IMR-90 (cell line): ENCODE results near the gene TMPRSS7. TPM values are rescaled to one million over a fixed set of nuclear protein-coding genes. Genes with fewer than 3 reads are reported as not detected.

Experiments used
- ATAC-seq: fragments of 200-7000 bp; cut with Tn5 transposase; 2 replicates; pipeline ENCODE4 v1.9.1; 2020; ENCODE audit warnings: low read depth, mild to moderate bottlenecking, moderate library complexity
- BruUV-seq: library from RNA; stranded (reverse); fragments of 400-500 nt; replicated peaks from 2 replicates; lab custom pipeline; 2021; lab: Mats Ljungman, UMichigan
- CTCF ChIA-PET: fragments of 300-600 bp; formaldehyde crosslinking; extraction: SDS; loops from one replicate; lab custom pipeline; 2021; ENCODE audit warnings: antibody characterized with exemption; lab: Yijun Ruan, JAX
- POLR2A ChIA-PET: fragments of 300-600 bp; sonication (Branson Sonifier 250); formaldehyde crosslinking; loops from one replicate; lab custom pipeline; 2022; ENCODE audit warnings: antibody characterized with exemption; ENCODE audit not compliant: unreplicated experiment; lab: Charles Lee
- DNase-seq: peaks from one replicate; pipeline ENCODE4 v3.0.0; 2013
- H2AFZ ChIP-seq: replicated peaks from 2 replicates; pipeline ENCODE3; 2013; ENCODE audit warnings: low read length, mild to moderate bottlenecking; ENCODE audit not compliant: poor library complexity
- H2AK5ac ChIP-seq: 2 replicates; pipeline ENCODE4 v1.6.1; 2013; ENCODE audit warnings: low read depth, low read length, inconsistent platforms
- H2AK9ac ChIP-seq: replicated peaks from 2 replicates; pipeline ENCODE3; 2013; ENCODE audit warnings: mild to moderate bottlenecking, low read depth, low read length, moderate library complexity; ENCODE audit not compliant: poor library complexity
- H2BK120ac ChIP-seq: 2 replicates; pipeline ENCODE4 v1.6.1; 2013; ENCODE audit warnings: low read depth, low read length, inconsistent platforms
- H2BK15ac ChIP-seq: 3 replicates; pipeline ENCODE4 v1.6.1; 2013; ENCODE audit warnings: low read depth, low read length, inconsistent platforms
- H2BK20ac ChIP-seq: 2 replicates; pipeline ENCODE4 v1.6.1; 2013; ENCODE audit warnings: low read depth, mild to moderate bottlenecking, inconsistent platforms, low read length, moderate library complexity
- H2BK5ac ChIP-seq: 2 replicates; pipeline ENCODE4 v1.6.1; 2013; ENCODE audit warnings: mild to moderate bottlenecking, low read depth, low read length, inconsistent platforms; ENCODE audit not compliant: poor library complexity, severe bottlenecking
- H3K14ac ChIP-seq: replicated peaks from 2 replicates; pipeline ENCODE4 v1.6.1; 2013; ENCODE audit warnings: low read depth, low read length, inconsistent platforms
- H3K18ac ChIP-seq: 2 replicates; pipeline ENCODE4 v1.6.1; 2013; ENCODE audit warnings: low read depth, low read length, control low read depth
- H3K23ac ChIP-seq: 2 replicates; pipeline ENCODE4 v1.6.1; 2013; ENCODE audit warnings: low read depth, low read length, inconsistent platforms
- H3K27ac ChIP-seq: 2 replicates; pipeline ENCODE4 v1.5.1; 2013; ENCODE audit warnings: mild to moderate bottlenecking, control low read depth, low read length; ENCODE audit not compliant: insufficient read depth
- H3K27me3 ChIP-seq: 2 replicates; pipeline ENCODE4 v1.6.1; 2013; ENCODE audit warnings: low read length; ENCODE audit not compliant: control insufficient read depth, insufficient read depth
- H3K36me3 ChIP-seq: 2 replicates; pipeline ENCODE4 v1.6.1; 2013; ENCODE audit warnings: low read length, mixed read lengths; ENCODE audit not compliant: control insufficient read depth, insufficient read depth
- H3K4ac ChIP-seq: 2 replicates; pipeline ENCODE4 v1.6.1; 2013; ENCODE audit warnings: low read depth, low read length, inconsistent platforms
- H3K4me1 ChIP-seq: 2 replicates; pipeline ENCODE4 v1.6.1; 2013; ENCODE audit warnings: low read length, mixed read lengths; ENCODE audit not compliant: control insufficient read depth, insufficient read depth
- H3K4me2 ChIP-seq: 2 replicates; pipeline ENCODE4 v1.6.1; 2013; ENCODE audit warnings: low read depth, mild to moderate bottlenecking, control low read depth, low read length, moderate library complexity
- H3K4me3 ChIP-seq: 2 replicates; pipeline ENCODE4 v1.5.1; 2013; ENCODE audit warnings: low read depth, mild to moderate bottlenecking, control low read depth, low read length, moderate library complexity; ENCODE audit not compliant: insufficient read depth
- H3K56ac ChIP-seq: 2 replicates; pipeline ENCODE4 v1.6.1; 2013; ENCODE audit warnings: low read length, inconsistent platforms; ENCODE audit not compliant: insufficient read depth; ENCODE audit errors: extremely low read depth
- H3K79me1 ChIP-seq, 2 experiments: 2 replicates each; pipeline ENCODE4 v1.6.1; 2013; ENCODE audit warnings: low read length in 2 of 2, inconsistent platforms in 1 of 2, low read depth in 1 of 2
- H3K9ac ChIP-seq: 2 replicates; pipeline ENCODE4 v1.6.1; 2013; ENCODE audit warnings: low read depth, low read length, control low read depth
- H3K9me1 ChIP-seq: 2 replicates; pipeline ENCODE4 v1.6.1; 2013; ENCODE audit warnings: low read length, inconsistent platforms; ENCODE audit not compliant: insufficient read depth
- H3K9me3 ChIP-seq: 2 replicates; pipeline ENCODE4 v1.6.1; 2013; ENCODE audit warnings: low read length; ENCODE audit not compliant: control insufficient read depth, insufficient read depth
- H4K20me1 ChIP-seq: 2 replicates; pipeline ENCODE4 v1.6.1; 2013; ENCODE audit warnings: low read length, inconsistent platforms; ENCODE audit not compliant: insufficient read depth
- H4K5ac ChIP-seq: 2 replicates; pipeline ENCODE4 v1.6.1; 2013; ENCODE audit warnings: mild to moderate bottlenecking, low read depth, low read length, control low read depth
- H4K8ac ChIP-seq, 2 experiments: 2 replicates each; pipeline ENCODE4 v1.6.1; 2013; ENCODE audit warnings: low read depth in 2 of 2, low read length in 2 of 2, control low read depth in 1 of 2, inconsistent platforms in 1 of 2
- H4K91ac ChIP-seq: 2 replicates; pipeline ENCODE4 v1.6.1; 2013; ENCODE audit warnings: low read depth, low read length, inconsistent platforms; ENCODE audit not compliant: insufficient read depth
- RFX5 ChIP-seq: IDR thresholded peaks from 2 replicates; pipeline ENCODE4 v1.8.0; 2012; ENCODE audit warnings: low read depth, mild to moderate bottlenecking, low read length, moderate library complexity
- WGBS, 2 experiments: methylation state at CpG; one replicate each; pipeline versions ENCODE4 v1.1.5 to v1.1.7; 2013; ENCODE audit warnings: missing lambda C conversion rate in 2 of 2; ENCODE audit not compliant: insufficient read length in 1 of 2; ENCODE audit errors: extremely low coverage in 2 of 2; 5-methylcytosine and 5-hydroxymethylcytosine counted together
- dilution Hi-C: fragments of 300-500 bp; cut with HindIII; formaldehyde crosslinking; loops from one replicate; pipeline ENCODE4 v1.14.3; 2018; ENCODE audit warnings: low sequenced_read_pairs; ENCODE audit not compliant: unreplicated experiment
- in situ Hi-C: fragments of 300-500 bp; cut with MboI; formaldehyde crosslinking; loops from 3 replicates; pipeline ENCODE4 v1.14.3; 2019; ENCODE audit warnings: low sequenced_read_pairs, inconsistent platforms, mixed read lengths
- intact Hi-C: fragments of 100-400 bp; cut with micrococcal nuclease; formaldehyde crosslinking; loops from 2 replicates; pipeline ENCODE4 v1.10.0; 2022
- polyA plus RNA-seq, 3 experiments: library from polyadenylated mRNA; depleted of rRNA; stranded (reverse); fragments of >200 nt; gene quantifications; 2 replicates each; pipeline ENCODE4 v1.2.3, GENCODE V29; 2012; ENCODE audit warnings: low replicate concordance in 1 of 3
- total RNA-seq: library from RNA; depleted of rRNA; stranded (reverse); fragments of >200 nt; gene quantifications from 2 replicates; pipeline ENCODE4 v1.2.3, GENCODE V29; 2012

The TMPRSS7 gene
- total and polyA plus RNA-seq, 2 of the 4 experiments (the other 2 are of a cell fraction), result 0.07 TPM; not detected in 1

DNA sequence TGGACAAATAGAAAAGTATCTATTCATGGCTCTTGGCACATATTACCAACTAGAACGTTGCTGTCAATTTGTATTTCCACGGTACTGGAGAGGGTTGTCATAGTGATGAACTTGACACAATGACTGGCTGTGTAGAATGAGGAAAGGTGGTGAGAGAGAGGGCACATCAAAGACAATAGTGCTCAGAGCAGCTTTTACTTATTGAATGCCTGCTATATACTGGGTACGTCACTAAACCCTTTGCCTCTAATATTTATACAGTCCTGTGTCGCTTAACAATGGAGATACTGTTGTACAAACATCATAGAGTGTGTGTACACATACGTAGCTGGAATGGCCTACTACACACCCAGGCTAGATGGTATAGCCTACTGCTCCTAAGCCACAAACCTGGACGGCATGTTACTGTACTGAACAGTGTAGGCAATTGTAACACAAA lies 8.3 kb downstream of the TMPRSS7 start:
- peaks cover 1% of the 10 kb centered on the region; the same call in 1 of the 2 replicates for H3K4me1 ChIP-seq

More for the DNA sequence above, 8.3 kb downstream of the TMPRSS7 start:
- no peak overlapping the region for H3K27ac ChIP-seq
- H3K4me3 ChIP-seq, result no peak overlapping the region
- WGBS, 2 experiments, result no CpG with 5 or more reads among the region's 6 CpGs
- no peak overlapping the region for H3K4me2 ChIP-seq
- no peak overlapping the region for H2AFZ ChIP-seq
- 0 out of 4 replicates have a peak overlapping the region, but pooled peaks of 1 of the 2 experiments have one; percentile 16 for H4K8ac ChIP-seq
- H4K5ac ChIP-seq, result no peak overlapping the region
- ChIA-PET POLR2A (interaction anchor here (0.6 kb wide), 1 partner anchor 44 kb away, joined by 3 read pairs; no protein-coding TSS in a partner anchor), CTCF (interaction anchor here (0.5 to 1.5 kb wide), 15 partner anchors 8 to 326 kb away, joined by 3 to 12 read pairs (median 3); partner anchors contain the start of gene TMPRSS7)
- DNase-seq, result no peak
- peak overlapping the region; percentile 26; the same call in 1 of the 2 replicates for H2BK20ac ChIP-seq
- BruUV-seq, result no TSS peak
- H3K4ac ChIP-seq, result no peak overlapping the region
- H3K56ac ChIP-seq, result no peak overlapping the region
- no peak for TF ChIP-seq RFX5
- no peak overlapping the region for H3K23ac ChIP-seq
- H4K91ac ChIP-seq, result no peak overlapping the region; the same call in 1 of the 2 replicates
- no peak overlapping the region for H2BK120ac ChIP-seq
- intact Hi-C loops (loop anchor here (1.0 to 5.0 kb wide), 2 partner anchors 54 to 326 kb away; no protein-coding TSS in a partner anchor), dilution Hi-C loops (no loop called here), in situ Hi-C loops (no loop called here)
- H3K9me3 ChIP-seq, result no peaks in the 10 kb centered on the region
- H4K20me1 ChIP-seq, result no peaks in the 10 kb centered on the region
- H3K18ac ChIP-seq, result no peak overlapping the region
- H3K27me3 ChIP-seq, result no peaks in the 10 kb centered on the region
- no peak for ATAC-seq
- H2BK15ac ChIP-seq, result 0 out of 3 replicates have a peak overlapping the region, but pooled peaks have one; percentile 20
- H2BK5ac ChIP-seq, result no peak overlapping the region
- peak overlapping the region; percentile 67 for H2AK9ac ChIP-seq
- no peaks in the 10 kb centered on the region for H3K79me1 ChIP-seq
- H3K14ac ChIP-seq, result no peak overlapping the region
- no peaks in the 10 kb centered on the region for H3K9me1 ChIP-seq
- no peaks in the 10 kb centered on the region for H3K36me3 ChIP-seq
- H3K9ac ChIP-seq, result no peak overlapping the region
- H2AK5ac ChIP-seq, result no peak overlapping the region
